Measurements from ENCODE around the gene STPG3. TPM values are rescaled to one million over a fixed set of nuclear protein-coding genes. Genes with fewer than 3 reads are reported as not detected.

STPG3 gene
- total RNA-seq, 6 donors from 2014 or later: 0.23 TPM; not detected in 5

DNA sequence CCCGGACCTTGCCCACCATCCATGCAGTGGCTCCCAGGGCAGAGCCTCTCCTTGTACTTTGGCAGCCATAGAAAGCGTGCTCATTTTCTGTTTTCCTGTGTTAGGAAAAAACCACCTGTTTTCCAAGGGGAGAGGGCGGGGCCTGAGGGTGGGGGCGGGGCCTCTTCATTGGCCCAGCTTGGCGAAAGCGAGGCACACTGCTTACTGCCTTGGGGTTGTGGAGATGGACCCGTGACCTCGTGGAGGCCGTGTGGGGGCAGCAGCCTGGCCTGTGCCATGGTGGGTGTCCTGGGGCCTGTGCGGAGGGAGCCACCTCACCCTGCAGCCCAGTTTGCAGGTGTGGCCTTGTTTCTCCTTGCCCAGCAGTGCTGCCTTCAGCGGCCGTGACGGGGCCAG lies 22.0 kb downstream of the STPG3 start:
- H3K36me3 ChIP-seq: peaks cover 4 to 33% (median 17%) of the 10 kb centered on the region in 4 donors
- no peaks in the 10 kb centered on the region for H3K9me3 ChIP-seq
- peak in 1 of 2 donors; percentile 54 for DNase-seq
- no peak for TF ChIP-seq POLR2AphosphoS5 (IDR thresholded peaks at IDR 0.05)
- no peak for TF ChIP-seq POLR2A (IDR thresholded peaks at IDR 0.05)
- TF ChIP-seq EP300 (IDR thresholded peaks at IDR 0.05): no peak
- no peak for TF ChIP-seq CTCF (IDR thresholded peaks at IDR 0.05)
- peak overlapping the region in 2 of 4 donors; percentile 39 to 95 for H3K27ac ChIP-seq
- H3K4me1 ChIP-seq: peaks cover 49 to 98% (median 75%) of the 10 kb centered on the region in 4 donors
- WGBS, 2 donors: 84 to 86% methylated on average over 12 to 13 of the region's 13 CpGs
- H3K27me3 ChIP-seq: no peaks in the 10 kb centered on the region
- no peak for ATAC-seq (ENCODE audit: low FRiP score in 2 of 2)
- H3K4me3 ChIP-seq: no peak overlapping the region

- H3K36me3 ChIP-seq: peaks cover 4 to 33% (median 19%) of the 10 kb centered on the region in 4 donors
- TF ChIP-seq CTCF (IDR thresholded peaks at IDR 0.05) (no peak), POLR2A (IDR thresholded peaks at IDR 0.05) (no peak)
- H3K9me3 ChIP-seq: no peaks in the 10 kb centered on the region
- 72 to 80% methylated on average over 5 to 15 of the region's 15 CpGs for WGBS, 2 donors
- H3K4me1 ChIP-seq: peaks cover 42 to 98% (median 73%) of the 10 kb centered on the region in 4 donors
- H3K27ac ChIP-seq: peak overlapping the region; percentile 58 to 95 (median 76)
- no peaks in the 10 kb centered on the region for H3K27me3 ChIP-seq
- no peak for ATAC-seq (ENCODE audit: low FRiP score in 2 of 2)
- no peak overlapping the region for H3K4me3 ChIP-seq
- DNase-seq: peak; percentile 41 to 58
These were observed 22.7 kb downstream of the STPG3 start for GRCh38 chr9:137273611-137274320.

DNA sequence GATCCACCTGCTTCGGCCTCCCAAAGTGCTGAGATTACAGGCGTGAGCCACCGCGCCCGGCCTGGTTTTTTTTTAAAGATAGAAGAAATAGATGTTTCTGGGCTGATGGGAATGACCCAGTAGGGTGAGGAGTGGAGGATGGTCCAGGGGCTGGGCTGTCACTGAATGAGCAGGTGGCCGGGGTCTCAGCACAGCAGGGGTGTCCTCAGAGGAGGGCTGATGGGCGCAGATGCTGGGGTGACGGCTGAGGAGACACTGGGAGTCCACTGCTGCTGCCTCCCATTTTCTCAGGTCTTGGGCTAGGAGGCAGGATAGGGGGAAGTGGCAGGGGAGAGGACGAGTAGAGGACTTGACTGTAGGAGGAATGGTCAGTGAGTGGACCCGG lies 24.1 kb downstream of the STPG3 start:
- H3K9me3 ChIP-seq: no peaks in the 10 kb centered on the region
- H3K27ac ChIP-seq: peak overlapping the region; percentile 95 to 98 (median 96)
- TF ChIP-seq POLR2AphosphoS5 (IDR thresholded peaks at IDR 0.05): no peak
- TF ChIP-seq POLR2A (IDR thresholded peaks at IDR 0.05): no peak
- no peak for TF ChIP-seq EP300 (IDR thresholded peaks at IDR 0.05)
- TF ChIP-seq CTCF (IDR thresholded peaks at IDR 0.05): no peak
- no peaks in the 10 kb centered on the region for H3K27me3 ChIP-seq
- ATAC-seq (ENCODE audit: low FRiP score in 2 of 2) (no peak), DNase-seq (no peak)
- peaks cover 10 to 42% (median 32%) of the 10 kb centered on the region in 4 donors for H3K36me3 ChIP-seq
- peaks cover 39 to 97% (median 66%) of the 10 kb centered on the region in 4 donors for H3K4me1 ChIP-seq
- H3K4me3 ChIP-seq: no peak overlapping the region
- 80 to 86% methylated on average over 10 of the region's 10 CpGs for WGBS, 2 donors

- H3K4me1 ChIP-seq: peaks cover 39 to 98% (median 67%) of the 10 kb centered on the region in 4 donors
These were observed 24.7 kb downstream of the STPG3 start for GRCh38 chr9:137275588-137276472.

More at GRCh38 chr9:137275588-137276472, 24.7 kb downstream of the STPG3 start:
- ATAC-seq (ENCODE audit: low FRiP score in 2 of 2) (no peak), DNase-seq (peak in 1 of 2 donors; percentile 77)
- 84% methylated on average over 21 to 24 of the region's 24 CpGs for WGBS, 2 donors
- H3K9me3 ChIP-seq: no peaks in the 10 kb centered on the region
- TF ChIP-seq EP300 (IDR thresholded peaks at IDR 0.05): no peak
- no peak for TF ChIP-seq POLR2A (IDR thresholded peaks at IDR 0.05)
- H3K27me3 ChIP-seq: no peaks in the 10 kb centered on the region
- peaks cover 10 to 43% (median 38%) of the 10 kb centered on the region in 4 donors for H3K36me3 ChIP-seq
- H3K4me3 ChIP-seq: no peak overlapping the region
- peak overlapping the region; percentile 95 to 98 (median 96) for H3K27ac ChIP-seq
